Hepatic stellate cell (primary cell): ENCODE measurements around the gene SLC4A8.

ENCODE experiments used
- DNase-seq: peaks from one replicate; pipeline ENCODE4 v3.0.0; 2011; ENCODE audit warnings: low spot score

The SLC4A8 gene

DNA sequence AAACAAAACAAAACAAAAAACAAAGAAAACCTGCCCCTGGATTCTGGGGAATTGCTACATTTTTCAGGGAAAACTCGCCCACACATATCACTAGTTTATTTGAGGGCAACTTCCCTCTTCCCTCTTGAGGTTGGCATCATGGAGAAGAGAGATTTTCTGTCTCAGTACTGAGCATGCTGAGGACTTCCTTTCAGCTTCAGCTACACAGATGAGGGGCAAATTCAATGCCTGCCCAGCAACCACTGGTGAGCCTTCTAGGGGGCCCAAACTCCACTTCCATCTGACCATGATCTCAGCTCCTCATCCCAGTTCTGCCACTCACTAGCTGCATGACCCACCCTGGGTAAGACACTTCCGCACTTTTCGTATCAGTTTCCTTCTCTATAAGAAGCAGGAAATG, 103.3 kb downstream of the SLC4A8 start:
- no peak for DNase-seq

DNA sequence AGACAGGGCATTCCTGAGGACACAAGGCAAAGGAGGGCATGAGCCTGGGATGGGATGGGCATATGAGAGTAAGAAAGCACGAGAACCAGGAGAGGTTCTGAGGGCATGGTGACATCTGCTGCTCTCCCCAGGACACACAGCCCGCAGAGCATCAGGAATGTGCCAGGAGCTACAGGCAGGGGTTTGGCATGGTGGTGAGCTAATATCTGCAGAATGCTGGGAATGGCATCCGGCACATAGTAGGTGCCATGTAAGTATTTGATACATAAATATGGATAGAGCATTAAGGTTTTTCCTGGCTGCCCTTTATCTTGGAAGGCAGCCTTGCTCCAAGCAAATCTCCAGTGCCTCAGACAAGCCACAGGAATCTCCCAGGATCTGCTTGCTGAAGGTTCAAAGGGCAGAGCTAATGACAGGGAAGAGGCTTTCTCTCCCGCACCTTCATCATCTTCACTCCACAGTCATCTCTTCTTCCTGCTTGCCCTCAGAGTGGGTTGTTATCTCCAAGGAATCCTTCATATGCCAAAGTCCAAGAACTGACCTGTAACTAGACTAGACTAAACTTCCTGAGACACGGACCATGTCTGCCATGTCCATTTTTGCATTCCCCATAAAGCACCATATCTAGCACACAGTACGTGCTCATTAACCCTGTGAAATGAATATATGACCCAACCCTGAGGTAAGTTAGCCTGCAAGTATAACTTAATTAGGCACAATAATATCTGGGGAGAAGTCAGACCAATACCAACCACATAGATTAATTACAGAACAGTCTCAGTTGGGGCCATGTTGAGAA, 104.4 kb downstream of the SLC4A8 start:
- no peak for DNase-seq

DNA sequence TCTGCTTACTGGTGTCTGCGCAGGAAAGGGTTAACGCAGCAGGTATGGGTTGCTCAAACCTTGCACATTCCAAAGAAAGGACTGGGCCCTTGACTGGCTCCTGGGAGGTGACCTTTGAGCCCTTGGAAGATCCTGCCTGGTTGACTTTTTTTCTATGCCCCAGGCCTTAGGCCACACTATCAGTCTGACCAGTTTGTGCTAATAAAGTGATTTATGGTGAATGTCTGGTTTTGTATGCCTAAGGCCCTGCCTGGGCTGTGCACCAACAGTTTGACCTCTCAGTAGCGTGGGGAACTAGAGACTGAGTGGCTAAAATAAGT, 105.0 kb downstream of the SLC4A8 start:
- no peak for DNase-seq

DNA sequence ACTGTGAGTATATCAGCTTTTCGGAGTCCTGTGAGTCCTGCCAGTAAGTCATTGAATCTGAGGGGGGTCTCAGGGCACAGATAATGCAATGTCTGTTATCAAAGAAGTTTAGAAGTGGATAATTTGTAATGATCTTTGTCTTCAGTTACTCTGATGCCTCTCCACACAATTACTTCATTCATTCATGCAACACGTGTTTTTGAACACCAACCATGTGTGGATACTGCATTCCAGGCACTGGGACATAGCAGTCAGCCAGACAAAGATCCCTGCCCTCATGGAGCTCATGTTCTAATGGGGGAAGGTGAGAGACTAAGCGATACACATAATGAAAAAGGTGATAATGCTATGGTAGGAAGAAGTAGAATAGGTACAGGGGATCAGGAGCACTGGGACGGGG, 105.6 kb downstream of the SLC4A8 start:
- DNase-seq: no peak

DNA sequence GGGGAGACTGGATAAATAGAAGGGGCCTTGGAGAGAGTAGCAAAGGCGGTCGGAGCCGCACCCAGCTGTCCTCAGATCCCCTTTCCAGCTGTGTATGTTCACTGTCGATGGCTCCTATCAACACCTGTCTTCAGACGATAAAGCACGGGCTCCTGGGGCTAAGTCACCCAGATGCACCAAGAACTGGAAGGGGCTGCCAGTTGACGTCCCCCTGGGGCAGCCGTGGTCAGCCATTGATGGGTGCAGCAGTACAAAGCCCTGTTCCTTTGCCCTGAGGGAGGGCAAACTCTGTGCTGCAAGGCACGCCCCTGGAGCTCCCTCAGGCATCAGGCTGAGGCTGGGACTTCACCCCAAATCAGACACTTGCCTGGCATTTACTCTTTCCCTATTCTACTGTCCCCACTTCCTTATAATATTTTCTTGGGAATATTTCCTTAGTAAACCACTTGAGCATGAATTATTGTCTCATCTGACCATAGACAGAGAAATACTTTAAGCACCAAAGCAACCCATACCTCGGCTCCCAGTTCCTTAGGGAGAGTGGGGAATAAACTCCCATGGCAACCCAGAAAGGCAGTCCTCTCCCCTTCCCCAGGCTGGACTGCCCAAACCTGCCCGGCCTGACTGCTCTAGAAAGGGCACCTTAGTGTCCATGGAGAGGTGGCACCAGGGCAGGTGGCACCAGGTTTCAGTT, 106.8 kb downstream of the SLC4A8 start:
- no peak for DNase-seq

DNA sequence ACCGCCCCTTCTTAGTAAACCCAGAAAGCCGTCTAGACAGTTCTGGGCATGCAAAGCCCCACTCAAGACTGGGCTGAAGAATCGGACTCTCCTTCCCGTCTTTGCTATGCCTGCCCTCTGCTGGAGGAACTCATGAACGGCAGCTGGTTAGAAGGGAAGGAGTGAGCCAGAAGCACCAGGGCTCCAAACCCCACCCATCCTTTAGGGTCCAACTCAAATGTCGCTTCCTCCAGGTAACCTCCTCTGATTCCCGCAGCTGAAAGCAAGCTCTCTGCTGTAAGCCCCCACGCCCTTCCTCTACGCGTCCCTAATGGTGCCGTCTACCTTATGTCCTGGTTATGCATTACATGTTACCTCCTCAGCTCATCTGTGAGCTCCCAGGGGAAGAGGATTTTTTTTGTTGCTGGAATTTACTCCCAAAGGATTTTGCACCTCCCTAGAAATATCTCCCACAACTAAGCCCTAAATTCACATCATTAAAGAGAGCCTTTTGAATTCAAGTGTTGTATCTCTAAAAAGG, 107.4 kb downstream of the SLC4A8 start:
- DNase-seq: peak; percentile 78

DNA sequence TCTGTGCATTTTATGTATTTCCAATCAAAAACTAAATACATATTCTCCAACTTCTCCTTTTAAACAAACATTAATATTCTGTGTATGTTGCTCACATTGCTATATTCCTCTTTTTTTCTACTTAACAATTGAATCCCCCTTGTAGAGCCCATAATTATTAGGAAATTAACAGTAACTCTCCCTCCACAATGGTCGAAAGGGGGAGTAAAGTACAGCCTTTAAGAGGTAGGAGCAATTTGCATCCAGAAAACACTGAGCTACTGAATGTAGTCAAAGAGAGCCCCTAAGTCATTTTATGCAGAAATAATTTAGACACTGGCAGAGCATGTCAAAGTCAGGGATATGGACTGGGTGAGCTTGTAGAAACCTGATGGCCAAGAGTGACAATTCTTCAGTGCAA, 109.2 kb downstream of the SLC4A8 start:
- no peak for DNase-seq

DNA sequence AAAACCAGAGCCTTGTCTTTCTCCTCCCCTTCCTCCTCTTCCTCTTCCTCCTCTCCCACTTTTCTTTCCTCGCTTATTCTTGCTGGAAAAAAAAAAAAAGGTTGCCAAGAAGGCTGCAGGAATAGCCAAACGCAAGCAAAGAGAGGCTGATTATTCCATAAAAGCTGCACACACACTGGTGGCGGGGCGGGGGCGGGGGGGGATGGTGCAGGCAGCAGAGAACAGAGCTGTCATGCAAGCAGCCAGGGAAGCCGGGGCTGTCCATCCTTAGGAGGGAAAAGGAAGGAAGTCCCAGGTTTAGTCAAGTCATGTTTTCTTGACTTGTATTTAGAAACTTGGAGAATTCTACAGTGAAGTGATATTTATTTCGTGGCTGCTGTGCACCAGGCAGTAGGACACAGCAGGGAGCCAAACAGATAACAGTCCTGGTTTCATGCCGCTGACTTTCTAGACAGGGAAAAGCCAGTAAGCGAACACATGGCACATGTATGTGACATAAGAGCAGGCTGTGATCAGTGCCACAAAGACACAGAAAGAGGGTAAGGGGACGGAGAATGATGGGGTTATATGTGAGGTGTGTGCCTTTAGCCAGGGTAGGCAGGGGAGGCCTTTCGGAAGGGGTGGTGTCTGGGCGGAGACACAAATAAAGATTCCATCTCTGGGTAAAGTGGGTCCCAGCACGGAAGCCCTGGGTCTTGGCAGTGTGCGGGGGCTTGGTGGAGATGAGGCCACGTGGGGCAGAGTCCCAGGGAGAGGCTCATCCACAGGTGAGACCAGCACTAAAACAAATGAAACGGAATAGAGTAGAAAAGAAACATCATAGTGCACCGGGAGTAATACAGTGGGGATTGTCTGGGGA, 109.8 kb downstream of the SLC4A8 start:
- DNase-seq: no peak

DNA sequence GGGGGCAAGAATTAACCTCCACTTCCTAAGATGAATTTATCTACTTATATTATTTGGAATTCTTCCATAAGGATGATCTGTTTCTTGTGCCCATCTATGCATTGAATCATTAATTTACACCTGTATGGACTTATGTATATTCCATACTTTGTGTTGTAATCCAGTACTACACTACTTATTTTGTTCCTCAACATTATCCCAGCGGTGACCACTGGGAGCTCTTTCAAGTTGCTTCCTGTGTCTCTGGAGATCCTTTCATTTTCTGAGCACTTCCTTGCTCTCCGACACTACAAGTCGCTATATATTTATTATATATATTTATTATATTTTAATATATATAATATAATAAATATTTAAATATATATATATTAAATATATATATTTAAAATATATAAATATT, 111.5 kb downstream of the SLC4A8 start:
- DNase-seq: no peak

DNA sequence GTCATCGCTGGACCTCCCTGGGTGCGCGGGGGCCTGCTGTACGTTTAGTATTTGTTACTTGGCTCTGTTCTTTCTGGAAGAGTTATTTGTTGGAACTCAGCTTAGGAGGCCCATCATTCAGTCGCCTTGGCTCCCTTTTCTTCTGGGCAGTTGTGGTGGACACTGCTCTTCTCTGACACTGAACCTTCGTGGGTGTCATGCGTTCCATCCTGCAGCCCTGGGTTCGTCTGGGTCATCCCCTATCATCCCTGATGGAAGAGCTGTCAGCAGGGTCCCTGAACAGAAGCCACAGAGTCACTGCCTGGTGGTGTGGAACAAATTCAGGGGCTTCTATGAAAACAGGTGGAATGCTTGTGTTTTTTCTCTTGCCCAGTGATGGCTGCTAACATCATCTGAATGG, 113.5 kb downstream of the SLC4A8 start:
- DNase-seq: no peak

DNA sequence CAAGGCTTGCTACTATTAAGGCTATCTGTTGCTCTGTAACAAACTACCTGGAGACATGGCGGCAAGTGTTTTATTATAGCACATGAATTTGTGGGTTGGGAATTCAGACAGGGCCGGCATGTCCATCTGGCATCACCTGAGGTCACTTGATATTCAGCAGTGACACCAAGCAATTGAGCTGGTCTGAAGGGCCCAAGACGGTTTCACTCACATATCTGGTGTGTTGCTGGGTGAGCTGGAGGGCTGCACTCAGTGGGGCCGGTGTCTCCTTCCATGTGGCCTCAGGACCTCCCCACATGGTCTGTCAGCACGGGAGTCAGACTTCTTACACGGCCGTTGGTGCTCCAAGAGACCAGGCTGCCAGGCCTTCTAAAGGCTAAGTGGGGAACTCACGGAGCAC, 114.0 kb downstream of the SLC4A8 start:
- DNase-seq: no peak

DNA sequence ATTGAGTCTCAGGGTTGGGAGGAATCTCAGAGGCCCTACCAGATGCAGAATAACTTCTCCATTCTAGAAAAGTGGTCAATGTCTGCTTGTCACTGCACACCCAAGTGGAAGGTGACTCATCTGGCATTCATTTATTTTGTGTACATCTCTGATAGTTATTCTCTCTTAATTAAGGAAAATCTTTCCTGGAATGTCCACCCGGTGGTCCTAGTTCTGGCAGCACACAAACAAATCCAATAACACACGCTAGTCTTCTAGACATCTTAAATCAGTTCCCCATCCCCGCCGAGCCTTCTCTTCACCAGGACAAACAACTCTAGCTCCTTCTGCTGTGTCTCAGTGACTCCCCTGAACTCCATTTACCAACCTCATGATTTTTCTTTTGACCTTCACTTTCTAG, 116.4 kb downstream of the SLC4A8 start:
- no peak for DNase-seq

DNA sequence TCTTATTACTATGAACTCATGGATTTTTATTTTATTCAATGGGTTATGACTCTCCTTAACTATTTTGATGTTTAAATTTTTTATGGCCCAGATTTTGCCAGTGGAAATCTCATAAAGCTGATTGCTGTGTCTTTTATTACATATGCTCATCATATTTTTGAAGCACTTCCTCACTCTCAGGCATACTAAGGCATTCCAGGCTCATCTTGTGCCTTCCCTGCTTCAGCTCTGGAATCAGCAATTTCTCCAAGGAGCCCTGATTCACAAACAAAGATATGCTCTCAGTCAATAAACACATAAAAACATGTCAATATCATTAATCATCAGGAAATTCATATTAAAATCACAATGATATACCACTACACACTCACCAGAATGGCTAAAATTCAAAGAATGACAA, 121.5 kb downstream of the SLC4A8 start:
- DNase-seq: no peak

DNA sequence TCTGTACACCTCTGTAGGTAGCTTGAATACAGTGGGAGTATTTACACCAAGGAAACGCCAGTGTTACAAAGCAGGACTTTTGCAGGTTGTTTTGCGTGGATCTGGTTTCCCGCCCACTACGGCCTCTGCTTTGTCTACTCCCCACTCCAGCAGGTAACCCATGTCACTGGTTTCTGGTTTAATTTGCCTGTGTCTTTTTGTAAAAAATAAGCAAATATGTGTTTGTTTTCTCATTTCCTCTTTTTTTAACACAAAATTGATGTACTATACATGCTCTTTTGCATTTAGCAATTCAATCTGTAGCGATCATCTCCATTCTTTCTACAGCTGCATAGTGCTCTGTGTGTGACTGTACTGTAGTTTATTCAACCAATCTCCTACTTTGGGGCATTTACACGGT, 123.0 kb downstream of the SLC4A8 start:
- DNase-seq: no peak

DNA sequence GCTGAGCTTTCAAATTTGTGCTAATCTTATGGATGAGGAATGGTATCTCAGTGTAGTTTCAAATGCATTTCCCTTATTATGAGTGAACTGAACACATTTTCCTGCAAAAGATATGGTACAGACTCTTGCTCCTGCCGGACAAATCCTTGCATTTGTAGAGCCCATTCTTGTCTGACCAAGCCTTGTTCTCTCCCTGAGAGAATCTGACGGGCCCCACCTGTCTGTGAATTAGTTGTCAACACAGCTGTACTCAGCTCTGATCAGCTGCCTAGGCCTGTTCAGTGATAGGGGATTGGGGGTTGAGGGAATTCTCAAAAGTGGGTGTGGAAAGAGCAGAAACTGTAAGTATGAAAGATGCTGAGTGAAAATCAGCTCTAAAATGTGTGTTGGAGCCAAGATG, 123.6 kb downstream of the SLC4A8 start:
- no peak for DNase-seq

DNA sequence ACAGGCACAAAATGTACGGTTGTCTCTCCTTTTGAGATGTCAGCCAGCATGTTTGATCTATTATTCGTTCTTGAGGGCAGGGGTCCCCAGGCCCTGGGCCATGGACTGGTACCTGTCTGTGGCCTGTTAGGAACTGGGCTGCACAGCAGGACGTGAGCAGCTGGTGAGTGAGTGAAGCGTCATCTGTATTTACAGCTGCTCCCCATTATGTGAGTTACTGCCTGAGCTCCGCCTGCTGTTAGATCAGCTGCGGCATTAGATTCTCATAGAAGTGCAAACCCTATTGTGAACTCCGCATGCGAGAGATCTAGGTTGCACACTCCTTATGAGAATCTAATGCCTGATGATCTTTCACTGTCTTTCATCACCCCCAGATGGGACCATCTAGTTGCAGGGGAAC, 125.0 kb downstream of the SLC4A8 start:
- DNase-seq: no peak
